Astrocyte (in vitro differentiated cells and primary cell): ENCODE results near the gene FZD2.

Experiments
- CTCF ChIP-seq: IDR thresholded peaks from 2 replicates; pipeline ENCODE4 v1.5.1; 2011; ENCODE audit warnings: low read depth, mild to moderate bottlenecking, inconsistent platforms, low read length, moderate library complexity; ENCODE audit not compliant: insufficient read depth
- EZH2 ChIP-seq: IDR thresholded peaks from 2 replicates; pipeline ENCODE4 v1.6.1; 2012; ENCODE audit warnings: mild to moderate bottlenecking, low read length, inconsistent platforms; ENCODE audit not compliant: insufficient read depth

GRCh38 chr17:44547625-44548267 is 9.5 kb upstream of the FZD2 start:
- TF ChIP-seq CTCF (no peak), EZH2 (no peak)
